Muscle of leg (tissue), 11 donors: Measurements from ENCODE around the gene B4GALT4. TPM values are rescaled to one million over a fixed set of nuclear protein-coding genes. Genes with fewer than 3 reads are reported as not detected.

Experiments used
- DNase-seq: peaks from one replicate; pipeline ENCODE4 v3.0.0; 2013
- H3K27ac ChIP-seq: one replicate; pipeline ENCODE4 v1.5.1; 2013; ENCODE audit warnings: mild to moderate bottlenecking, low read length, control low read depth
- H3K27me3 ChIP-seq: one replicate; pipeline ENCODE4 v1.6.1; 2013; ENCODE audit warnings: low read length; ENCODE audit not compliant: control insufficient read depth, insufficient read depth
- H3K36me3 ChIP-seq: one replicate; pipeline ENCODE4 v1.6.1; 2013; ENCODE audit warnings: low read length; ENCODE audit not compliant: control insufficient read depth, insufficient read depth
- H3K4me1 ChIP-seq: one replicate; pipeline ENCODE4 v1.6.1; 2013; ENCODE audit warnings: low read length; ENCODE audit not compliant: control insufficient read depth, insufficient read depth
- H3K4me3 ChIP-seq: one replicate; pipeline ENCODE4 v1.5.1; 2013; ENCODE audit warnings: low read length, control low read depth
- H3K9me3 ChIP-seq: replicated peaks from 2 replicates; pipeline ENCODE4 v1.6.1; 2013; ENCODE audit warnings: low read depth, low read length; ENCODE audit not compliant: control insufficient read depth
- WGBS: methylation state at CpG from one replicate; pipeline ENCODE4 v1.1.5; 2013; ENCODE audit warnings: missing lambda C conversion rate; ENCODE audit not compliant: insufficient coverage; 5-methylcytosine and 5-hydroxymethylcytosine counted together
- polyA plus RNA-seq, 8 donors: library from polyadenylated mRNA; unstranded; fragments of 120-200 nt; gene quantifications; one replicate each; pipeline versions ENCODE4 v1.2.1 to v1.2.3, GENCODE V29; 2013; ENCODE audit warnings: inconsistent platforms in 1 of 8, low replicate concordance in 1 of 8; ENCODE audit not compliant: insufficient read length in 8 of 8, insufficient read depth in 1 of 8
- total RNA-seq: library from RNA; stranded (reverse); fragments of 120-200 nt; gene quantifications from one replicate; pipeline ENCODE4 v1.2.4, GENCODE V29; 2013

B4GALT4 gene
- total and polyA plus RNA-seq, 9 donors = 9.9 to 16.7 (median 11.7) TPM

DNA sequence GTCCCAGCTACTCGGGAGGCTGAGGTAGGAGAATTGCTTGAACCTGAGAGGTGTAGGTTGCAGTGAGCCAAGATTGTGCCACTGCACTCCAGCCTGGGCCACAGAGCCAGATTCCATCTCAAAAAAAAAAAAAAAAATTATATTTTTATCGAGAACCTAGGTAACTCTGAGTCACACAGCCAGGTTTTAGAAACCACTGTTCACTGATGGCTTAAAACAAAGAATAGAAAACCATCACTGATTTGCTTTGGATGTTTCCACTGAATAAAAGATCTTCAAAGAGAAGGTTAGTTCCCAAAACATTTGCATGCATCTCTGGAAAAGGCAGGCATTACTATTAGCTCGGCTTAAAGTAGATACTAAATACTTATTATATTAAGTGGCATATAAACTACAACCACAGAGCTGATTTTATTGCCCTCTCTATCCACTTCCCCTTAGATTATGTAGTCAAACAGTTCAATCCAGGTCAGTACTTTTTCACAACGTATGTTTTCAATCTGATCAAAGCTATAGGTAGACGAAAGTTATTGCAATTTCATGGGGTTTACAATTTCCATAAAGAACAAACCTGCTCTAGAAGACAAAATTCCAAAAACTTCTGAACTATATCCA lies 1.4 kb downstream of the B4GALT4 start:
- no peaks in the 10 kb centered on the region for H3K9me3 ChIP-seq
- H3K36me3 ChIP-seq = peaks cover 5% of the 10 kb centered on the region
- no peaks in the 10 kb centered on the region for H3K27me3 ChIP-seq
- DNase-seq = peak; percentile 11
- no peak overlapping the region for H3K4me3 ChIP-seq
- peaks cover 10% of the 10 kb centered on the region for H3K4me1 ChIP-seq
- 20% methylated on average over 1 of the region's 5 CpGs for WGBS
- peak overlapping the region; percentile 4 for H3K27ac ChIP-seq

DNA sequence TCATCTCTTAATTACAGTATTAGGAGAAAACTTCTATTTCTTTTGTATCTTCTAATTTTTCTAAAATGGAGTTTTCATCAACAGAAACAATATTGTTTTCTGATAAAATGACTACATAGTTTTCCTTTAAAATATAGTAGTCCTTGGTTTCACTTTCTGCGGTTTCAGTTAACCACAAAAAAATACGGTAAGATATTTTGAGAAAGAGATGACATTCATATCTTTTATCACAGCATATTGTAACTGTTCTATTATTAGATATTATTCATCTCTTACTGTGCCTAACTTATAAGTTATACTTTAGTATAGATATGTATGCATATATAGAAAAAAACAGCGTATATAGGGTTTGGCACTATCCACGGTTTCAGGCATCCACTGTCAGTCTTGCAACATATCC lies 2.3 kb downstream of the B4GALT4 start:
- Histone ChIP-seq H3K4me3 (no peak overlapping the region), H3K9me3 (no peaks in the 10 kb centered on the region), H3K4me1 (peaks cover 10% of the 10 kb centered on the region), H3K36me3 (peaks cover 5% of the 10 kb centered on the region), H3K27me3 (no peaks in the 10 kb centered on the region), H3K27ac (no peak overlapping the region)
- WGBS = no CpG with 5 or more reads among the region's 4 CpGs
- no peak for DNase-seq

DNA sequence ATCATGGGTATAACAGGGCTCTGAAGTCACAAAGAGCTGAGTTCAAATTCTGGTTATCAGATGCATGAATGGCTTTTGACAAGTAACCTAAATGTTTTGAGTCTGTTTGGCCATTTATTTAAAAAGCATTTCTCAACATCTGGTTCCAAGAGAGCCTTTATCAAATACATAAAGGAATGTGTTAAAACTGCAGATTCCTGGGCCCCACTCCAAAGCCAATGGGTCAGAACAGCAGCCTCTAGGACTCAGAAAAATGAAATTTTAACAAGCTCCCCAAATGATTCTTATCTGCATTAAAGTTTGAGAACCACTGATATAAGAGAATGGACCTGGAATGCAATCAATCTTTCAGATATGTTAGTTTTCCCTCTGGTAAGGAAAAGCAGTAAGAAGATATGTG lies 3.4 kb downstream of the B4GALT4 start:
- no peak for DNase-seq
- Histone ChIP-seq H3K4me1 (peaks cover 10% of the 10 kb centered on the region), H3K27ac (no peak overlapping the region), H3K9me3 (no peaks in the 10 kb centered on the region), H3K4me3 (no peak overlapping the region), H3K27me3 (no peaks in the 10 kb centered on the region), H3K36me3 (peaks cover 9% of the 10 kb centered on the region)

DNA sequence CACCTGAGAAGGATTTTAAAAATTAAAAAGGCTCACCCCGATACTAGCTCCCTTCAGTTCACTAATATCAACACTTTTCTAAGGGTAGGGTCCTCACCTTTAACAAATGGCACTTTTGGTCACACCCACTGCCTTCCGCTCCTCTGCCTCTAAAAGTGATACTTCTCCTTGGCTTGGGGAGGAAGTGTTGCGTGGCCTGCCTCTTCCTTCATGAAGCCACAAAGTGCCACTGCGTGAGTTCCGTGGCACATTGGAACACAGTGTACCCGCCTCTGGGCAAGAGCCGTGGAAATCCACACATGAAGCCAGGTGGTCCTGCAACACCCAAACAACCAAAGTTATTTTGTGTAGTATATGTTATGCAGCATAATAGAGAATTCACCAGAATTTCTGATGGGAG lies 3.9 kb downstream of the B4GALT4 start:
- Histone ChIP-seq H3K36me3 (peaks cover 9% of the 10 kb centered on the region), H3K4me1 (peaks cover 10% of the 10 kb centered on the region), H3K27me3 (no peaks in the 10 kb centered on the region), H3K4me3 (no peak overlapping the region), H3K9me3 (no peaks in the 10 kb centered on the region), H3K27ac (no peak overlapping the region)
- no peak for DNase-seq
- WGBS = 83% methylated on average over 3 of the region's 7 CpGs

DNA sequence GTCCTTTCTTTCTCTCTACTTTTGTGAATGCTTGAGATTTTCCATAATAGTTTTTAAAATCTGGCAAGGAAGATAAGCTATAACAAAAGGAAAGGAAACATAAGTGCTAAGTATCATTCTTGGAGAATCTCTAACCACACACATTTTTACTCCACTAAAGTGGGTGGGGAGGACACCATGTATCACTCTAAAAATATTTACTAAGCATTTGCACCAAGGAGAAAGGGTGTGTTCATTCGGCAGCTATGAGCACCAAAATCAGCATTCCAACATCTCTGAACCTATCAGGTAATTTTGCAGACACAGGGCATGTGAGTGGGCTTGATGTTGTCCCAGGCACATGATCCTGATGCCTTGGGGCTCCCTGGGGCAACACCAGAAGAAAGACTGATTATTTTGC lies 5.5 kb downstream of the B4GALT4 start:
- Histone ChIP-seq H3K4me1 (peaks cover 3% of the 10 kb centered on the region), H3K4me3 (no peak overlapping the region), H3K27ac (no peak overlapping the region), H3K9me3 (no peaks in the 10 kb centered on the region), H3K27me3 (no peaks in the 10 kb centered on the region), H3K36me3 (peaks cover 14% of the 10 kb centered on the region)
- WGBS = no CpG with 5 or more reads among the region's 1 CpG
- no peak for DNase-seq

DNA sequence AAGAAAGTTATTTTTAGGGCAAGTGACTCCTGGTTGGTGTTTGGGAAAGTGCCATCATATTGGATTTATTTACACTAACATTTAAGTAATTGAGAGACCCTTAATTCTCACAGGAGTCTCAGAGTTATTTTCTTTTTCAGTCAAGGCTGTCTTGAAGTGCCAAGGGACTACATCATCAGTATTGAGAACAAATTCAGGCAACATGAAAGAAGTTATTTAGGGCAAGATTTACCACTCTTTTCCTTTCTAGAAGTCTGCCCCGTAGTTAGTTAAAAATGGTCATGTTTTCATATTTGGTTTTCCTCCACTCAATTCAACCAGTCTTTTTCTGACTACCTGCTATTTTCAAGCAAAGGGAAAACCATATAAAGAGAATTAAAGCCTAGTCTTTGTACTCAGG lies 6.1 kb downstream of the B4GALT4 start:
- no CpG with 5 or more reads among the region's 1 CpG for WGBS
- Histone ChIP-seq H3K27me3 (no peaks in the 10 kb centered on the region), H3K4me3 (no peak overlapping the region), H3K27ac (no peak overlapping the region), H3K9me3 (no peaks in the 10 kb centered on the region), H3K36me3 (peaks cover 18% of the 10 kb centered on the region), H3K4me1 (no peaks in the 10 kb centered on the region)
- no peak for DNase-seq

DNA sequence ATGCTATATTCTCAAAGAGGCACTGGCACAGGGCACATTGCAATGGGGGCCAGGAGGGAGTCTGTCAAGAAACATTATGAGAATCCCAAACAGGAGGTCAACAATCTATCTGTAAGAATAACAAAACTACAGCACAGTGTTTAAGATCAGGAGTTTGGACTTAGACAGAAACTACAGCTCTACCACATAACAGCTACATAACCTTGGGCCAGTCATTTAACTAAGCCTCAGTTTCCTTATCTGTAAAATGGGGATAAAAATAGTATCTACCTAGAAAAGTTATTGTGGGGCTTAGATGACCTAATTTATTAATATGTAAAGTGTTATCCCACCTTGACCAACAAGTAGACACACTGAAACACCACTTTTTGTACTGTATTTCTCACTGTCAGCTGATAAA lies 9.9 kb downstream of the B4GALT4 start:
- Histone ChIP-seq H3K27me3 (no peaks in the 10 kb centered on the region), H3K27ac (no peak overlapping the region), H3K4me1 (no peaks in the 10 kb centered on the region), H3K36me3 (peaks cover 40% of the 10 kb centered on the region), H3K4me3 (no peak overlapping the region), H3K9me3 (no peaks in the 10 kb centered on the region)
- DNase-seq = no peak

DNA sequence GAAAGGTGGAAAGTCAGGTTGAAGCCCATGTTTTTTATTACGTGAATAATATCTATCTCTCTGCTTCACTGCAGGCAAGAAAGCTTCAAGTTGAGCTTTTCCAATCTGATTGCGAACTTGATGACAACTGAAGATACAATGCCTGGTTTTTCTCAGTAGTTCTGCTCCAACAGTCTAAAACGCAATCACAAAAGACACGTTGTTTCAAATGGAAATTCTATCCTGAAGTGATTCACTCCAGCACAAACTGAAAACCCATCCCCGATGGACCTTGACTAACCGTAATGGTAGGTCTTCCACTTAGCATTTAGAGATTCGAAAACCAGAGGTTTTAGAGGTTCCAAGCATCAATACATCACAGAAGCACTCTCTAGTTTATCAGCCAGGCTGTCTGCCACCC lies 10.6 kb downstream of the B4GALT4 start:
- no peak overlapping the region for H3K4me3 ChIP-seq
- DNase-seq = no peak
- WGBS = 85% methylated on average over 6 of the region's 7 CpGs
- H3K36me3 ChIP-seq = peaks cover 36% of the 10 kb centered on the region
- no peaks in the 10 kb centered on the region for H3K4me1 ChIP-seq
- H3K27me3 ChIP-seq = no peaks in the 10 kb centered on the region
- no peaks in the 10 kb centered on the region for H3K9me3 ChIP-seq
- H3K27ac ChIP-seq = no peak overlapping the region

DNA sequence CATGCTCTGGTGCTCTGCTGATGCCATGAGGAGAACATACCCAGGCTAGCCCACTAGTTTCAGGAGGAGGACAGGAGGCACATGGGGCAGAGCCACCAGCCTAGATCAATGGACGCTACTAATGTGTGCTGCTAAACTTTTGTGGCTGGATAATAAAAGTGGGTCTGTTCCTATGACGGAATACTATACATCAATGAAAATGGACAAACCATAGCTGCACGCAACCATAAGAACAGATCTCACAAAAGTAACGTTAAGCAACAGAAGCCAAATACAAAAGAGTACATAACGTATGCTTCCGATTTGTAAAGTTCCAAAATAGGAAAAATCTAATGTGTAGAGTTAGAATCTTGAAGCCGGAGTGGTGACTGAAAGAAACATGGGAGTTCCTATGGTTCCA lies 11.5 kb downstream of the B4GALT4 start:
- H3K9me3 ChIP-seq = no peaks in the 10 kb centered on the region
- peaks cover 36% of the 10 kb centered on the region for H3K36me3 ChIP-seq
- H3K27me3 ChIP-seq = no peaks in the 10 kb centered on the region
- H3K27ac ChIP-seq = no peak overlapping the region
- WGBS = 100% methylated on average over 1 of the region's 7 CpGs
- DNase-seq = no peak
- H3K4me1 ChIP-seq = no peaks in the 10 kb centered on the region
- H3K4me3 ChIP-seq = no peak overlapping the region

DNA sequence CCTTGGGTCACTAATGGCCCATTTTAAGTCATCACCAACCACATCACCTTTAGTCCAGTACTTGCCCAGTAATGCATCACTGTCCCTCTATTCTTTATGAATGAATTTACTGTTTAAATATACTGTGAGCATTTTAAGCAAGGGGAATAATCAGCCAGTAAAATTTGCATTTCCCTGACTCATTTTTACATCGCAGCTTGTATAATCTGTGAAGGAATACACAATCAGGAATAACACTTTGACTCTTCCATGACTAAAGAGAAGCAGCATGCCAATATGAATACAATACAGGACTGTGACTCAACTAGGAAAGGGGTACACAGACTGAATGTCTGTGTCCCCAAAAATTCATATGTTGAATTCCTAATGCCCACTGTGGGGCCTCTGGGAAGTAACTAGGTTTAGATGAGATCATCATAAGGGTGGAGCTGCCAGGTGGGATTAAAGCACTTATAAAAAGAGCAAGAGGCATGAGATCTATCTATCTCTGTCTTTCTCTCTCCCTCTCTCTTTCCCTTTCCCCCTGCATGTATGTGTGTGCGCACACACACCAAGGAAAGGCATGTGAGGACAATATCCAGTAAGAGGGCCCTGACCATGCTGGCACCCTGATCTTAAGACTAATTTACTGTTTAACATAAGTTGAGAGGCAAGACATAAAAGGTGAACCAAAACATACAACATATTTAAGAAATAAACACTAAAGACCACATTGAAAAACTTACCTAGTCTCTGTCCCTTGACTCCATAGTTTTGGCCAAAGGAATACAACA lies 12.1 kb downstream of the B4GALT4 start:
- H3K9me3 ChIP-seq = no peaks in the 10 kb centered on the region
- H3K27ac ChIP-seq = no peak overlapping the region
- no peak overlapping the region for H3K4me3 ChIP-seq
- no peak for DNase-seq
- peaks cover 39% of the 10 kb centered on the region for H3K36me3 ChIP-seq
- H3K27me3 ChIP-seq = no peaks in the 10 kb centered on the region
- no CpG with 5 or more reads among the region's 2 CpGs for WGBS
- no peaks in the 10 kb centered on the region for H3K4me1 ChIP-seq
